GM21515 (cell line): Measurements from ENCODE around the gene FGR.

Source experiments
- ATAC-seq: cut with Tn5 transposase; IDR thresholded peaks from one replicate; pipeline ENCODE4 v1.9.1; 2021; ENCODE audit not compliant: unreplicated experiment

Gene FGR

DNA sequence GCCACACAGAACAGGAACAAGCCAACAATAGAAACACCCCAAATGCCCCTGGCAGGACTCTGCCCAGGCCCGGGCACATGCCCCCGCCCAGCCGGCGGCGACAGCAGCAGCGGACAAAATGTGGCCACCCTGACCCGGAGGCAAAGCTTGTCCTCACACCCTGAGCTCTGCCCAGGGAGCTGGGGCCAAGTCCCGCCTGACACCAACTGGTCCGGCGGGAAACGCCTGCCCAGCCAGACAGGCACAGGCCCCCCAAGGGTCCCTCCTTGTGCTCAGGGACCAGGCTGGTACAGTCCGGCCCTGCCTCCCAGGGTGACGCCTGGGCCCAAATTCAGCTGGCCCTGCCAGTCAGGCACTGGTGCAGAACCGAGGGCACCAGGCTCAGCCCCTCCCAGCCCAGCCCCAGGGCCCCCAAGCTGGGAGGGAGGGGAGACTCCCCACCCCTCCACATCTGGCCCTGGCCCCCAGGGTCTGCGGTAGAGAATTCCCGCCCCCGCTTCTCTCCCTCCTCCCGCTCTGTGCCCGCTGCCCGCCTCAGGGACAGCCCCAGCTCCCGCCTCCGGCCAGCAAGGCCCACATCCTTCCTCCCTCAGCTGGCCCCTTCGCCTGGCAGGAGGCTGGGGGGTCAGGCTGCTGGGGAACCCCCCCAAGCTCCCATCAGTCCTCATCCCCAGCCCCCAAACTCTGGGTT is 33.1 kb downstream of the FGR start:
- no peak for ATAC-seq

DNA sequence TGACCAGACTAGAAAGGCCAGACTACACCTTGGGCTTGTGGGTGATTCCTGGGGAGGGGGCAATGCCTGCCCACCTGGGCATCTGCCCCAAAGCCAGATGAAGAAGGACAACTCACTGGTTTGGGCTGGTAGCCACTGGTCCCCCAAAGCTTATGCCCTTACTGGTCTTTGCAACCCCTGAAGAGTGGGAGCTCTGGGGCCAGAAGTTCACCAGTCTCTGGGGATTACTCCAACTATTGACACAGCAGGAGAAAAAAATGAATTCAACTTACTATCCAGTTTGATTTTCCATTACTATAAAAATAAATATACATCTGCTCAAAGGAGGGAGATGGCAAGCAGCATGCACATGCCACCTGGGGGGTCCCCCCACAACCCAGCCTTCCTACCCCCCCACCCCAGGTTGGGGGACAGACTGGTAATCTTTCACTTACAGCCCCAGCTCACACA is 33.6 kb downstream of the FGR start:
- no peak for ATAC-seq

GRCh38 chr1:27600498-27601175 is 34.3 kb downstream of the FGR start:
- no peak for ATAC-seq

- ATAC-seq: no peak
Observed at GRCh38 chr1:27599605-27600497, 35.1 kb downstream of the FGR start.

DNA sequence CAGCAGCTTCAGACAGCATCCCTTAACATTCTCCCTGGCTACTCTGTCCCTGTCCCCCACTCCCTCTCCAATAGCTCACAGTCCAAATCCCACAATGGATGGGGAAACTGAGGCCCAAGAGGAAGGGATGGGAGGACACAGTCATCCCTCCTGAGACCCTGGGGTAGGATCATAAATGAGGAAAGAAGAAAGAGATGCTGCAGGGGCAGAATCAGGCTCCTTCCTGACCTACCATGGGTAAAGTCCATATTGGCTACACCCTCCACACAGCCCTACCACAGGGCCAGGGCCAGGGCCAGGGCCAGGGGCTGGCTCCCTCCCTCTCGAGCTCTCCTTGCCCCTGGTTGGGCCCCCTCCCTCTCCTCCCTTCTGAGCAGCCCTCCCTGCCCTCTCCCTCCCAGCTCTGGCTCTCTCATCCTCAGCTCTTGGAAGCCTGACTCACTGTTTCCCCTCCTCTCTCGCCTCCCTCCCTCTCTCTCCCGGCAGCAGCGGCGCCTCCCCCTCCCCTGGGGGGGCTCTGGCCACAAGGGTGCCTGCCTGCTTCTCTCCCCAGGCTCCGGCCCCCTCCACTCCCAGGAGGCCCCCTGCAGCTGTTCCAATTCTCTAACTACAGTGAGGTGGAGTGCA is 36.0 kb downstream of the FGR start:
- ATAC-seq: no peak

GRCh38 chr1:27598295-27598687 is 36.7 kb downstream of the FGR start:
- no peak for ATAC-seq

DNA sequence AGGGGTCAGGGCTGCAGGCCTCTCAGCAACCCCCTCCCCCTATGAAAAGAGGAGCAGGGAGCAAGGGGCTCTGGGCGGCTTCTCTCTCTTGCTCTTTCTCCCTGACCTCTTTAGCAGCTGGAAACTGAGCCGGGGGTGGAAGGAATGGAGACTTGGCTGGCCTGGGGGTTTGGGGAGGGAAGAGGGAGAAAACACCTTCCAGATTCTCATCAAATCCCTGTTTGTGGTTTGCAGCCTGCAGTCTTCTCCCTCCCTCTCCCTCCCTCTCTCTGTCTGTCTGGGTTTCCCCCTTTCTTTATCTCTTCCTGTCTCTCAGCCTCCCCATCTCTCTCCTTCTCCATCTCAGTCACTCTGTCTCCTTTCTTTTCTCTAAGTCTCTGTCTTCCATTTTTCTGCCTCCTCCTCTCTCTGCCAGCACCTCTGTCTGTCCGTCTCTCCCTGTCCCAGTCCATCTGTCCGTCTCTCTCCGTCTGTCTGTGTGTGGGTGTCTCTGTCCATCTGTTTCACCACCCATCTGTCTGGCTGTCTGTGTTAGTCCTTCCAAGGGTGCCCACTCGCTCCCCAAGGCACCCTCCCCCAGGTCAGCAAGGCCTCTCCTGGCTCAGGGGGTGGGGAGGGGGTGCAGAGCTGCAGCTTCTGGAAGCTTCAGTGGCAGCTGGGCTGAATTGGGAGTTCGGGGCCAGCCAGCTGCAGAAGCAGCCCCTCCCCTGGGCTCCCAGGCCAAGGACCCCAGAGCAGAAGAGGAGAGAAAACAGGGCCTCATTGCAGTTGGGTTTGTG is 37.3 kb downstream of the FGR start:
- ATAC-seq: no peak

- ATAC-seq: no peak
Observed at GRCh38 chr1:27596986-27597385, 38.0 kb downstream of the FGR start.

- ATAC-seq: no peak
Observed at GRCh38 chr1:27596261-27596660, 38.7 kb downstream of the FGR start.

DNA sequence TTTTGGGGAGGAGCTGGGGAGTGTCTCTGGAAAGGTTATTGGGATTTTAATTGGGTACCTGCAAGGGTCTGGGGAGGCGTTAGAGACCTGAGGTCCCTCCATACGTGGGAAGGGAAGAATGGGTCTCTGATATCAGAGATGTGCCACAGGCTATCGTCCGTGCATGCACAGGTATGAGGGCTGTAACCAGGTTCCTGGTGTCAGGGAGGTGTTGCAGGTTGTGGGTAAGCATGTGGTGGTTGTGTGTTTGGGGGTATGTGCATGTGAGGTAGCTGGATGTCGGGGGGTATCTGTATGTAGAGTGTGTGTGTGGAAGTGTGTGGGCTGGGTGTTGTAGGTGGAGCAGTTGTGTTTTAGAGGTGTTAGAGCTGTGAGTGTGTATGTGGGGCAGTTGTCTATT is 39.4 kb downstream of the FGR start:
- no peak for ATAC-seq

- no peak for ATAC-seq
Observed at GRCh38 chr1:27594564-27595510, 40.1 kb downstream of the FGR start.

DNA sequence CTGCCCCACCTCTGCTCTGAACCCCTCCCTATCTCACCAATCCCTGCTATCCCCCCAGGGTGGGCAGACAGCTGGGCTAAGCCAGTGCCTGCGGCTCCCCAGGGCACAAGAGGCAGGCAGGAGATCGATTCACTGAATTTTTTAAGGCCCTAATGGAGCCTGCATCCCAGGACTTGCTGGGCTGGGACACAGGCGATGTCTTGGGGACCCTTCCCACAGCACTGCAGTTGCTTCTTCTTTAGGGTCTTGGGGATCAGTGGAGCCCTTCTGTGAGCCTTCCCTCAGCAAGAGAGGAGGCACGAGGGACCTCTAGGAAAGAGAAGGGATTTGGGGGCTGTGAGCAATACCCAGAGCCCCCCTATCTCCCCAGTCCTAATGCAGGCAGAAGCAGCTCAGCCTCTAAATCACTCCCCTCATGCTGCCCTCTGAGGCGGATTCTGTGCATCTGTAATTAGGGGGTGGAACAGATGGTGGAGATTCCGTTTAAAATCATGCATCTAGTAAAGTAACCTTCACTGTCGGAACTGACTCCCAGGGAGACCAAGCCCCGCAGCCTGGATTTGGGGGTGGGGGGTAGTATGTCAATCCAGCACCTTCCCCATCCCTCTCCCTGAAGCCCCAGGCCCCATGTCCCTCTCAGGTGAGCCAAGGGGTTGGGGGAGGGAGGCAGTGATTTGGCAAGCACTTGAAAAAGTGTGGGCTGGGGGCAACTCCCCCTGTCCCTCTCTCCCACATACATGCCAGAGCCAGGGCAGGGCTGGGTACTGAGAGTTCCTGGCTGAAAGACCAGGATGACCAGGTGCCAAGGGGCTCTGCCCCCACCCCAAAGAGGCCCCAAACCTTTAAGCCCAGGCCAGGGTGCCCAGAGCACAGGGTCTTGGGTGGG is 41.1 kb downstream of the FGR start:
- no peak for ATAC-seq

DNA sequence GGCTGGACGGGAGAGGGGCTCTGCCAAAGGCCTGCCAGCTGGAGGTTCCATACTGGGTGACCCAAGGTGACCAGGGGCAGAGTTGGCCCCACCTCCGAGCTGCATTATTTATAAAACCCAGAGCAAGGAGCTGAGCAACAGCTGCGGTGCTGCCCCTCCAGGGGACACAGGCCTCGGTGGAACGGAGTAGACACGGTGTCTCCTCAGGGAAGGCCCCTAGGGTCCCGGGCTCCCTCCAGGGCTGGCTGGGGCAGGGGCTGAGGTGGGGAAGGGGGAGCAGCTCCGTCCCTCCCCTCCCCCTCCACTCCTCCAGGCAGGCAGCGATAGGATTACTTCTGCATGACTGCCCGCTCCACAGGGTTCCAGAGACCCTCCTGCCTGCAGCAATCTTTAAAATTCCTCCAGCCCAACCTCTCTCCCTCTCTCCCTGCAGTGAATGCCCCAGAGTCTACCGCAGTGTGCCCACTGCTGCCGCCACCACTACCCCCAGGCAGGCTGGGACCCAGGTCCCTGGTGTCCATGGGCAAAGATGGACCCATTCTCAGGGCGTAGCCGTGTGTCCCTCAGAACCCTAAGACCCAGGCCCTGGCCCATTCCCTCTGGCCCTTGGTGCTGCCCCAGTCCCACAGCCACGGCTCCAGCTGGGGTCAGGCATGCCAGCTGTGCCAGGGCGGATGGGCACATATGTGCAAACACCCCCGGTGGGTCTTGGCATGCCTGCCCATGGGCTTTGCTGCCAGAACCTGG is 41.9 kb downstream of the FGR start:
- no peak for ATAC-seq

GRCh38 chr1:27592232-27592930 is 42.6 kb downstream of the FGR start:
- ATAC-seq: no peak

DNA sequence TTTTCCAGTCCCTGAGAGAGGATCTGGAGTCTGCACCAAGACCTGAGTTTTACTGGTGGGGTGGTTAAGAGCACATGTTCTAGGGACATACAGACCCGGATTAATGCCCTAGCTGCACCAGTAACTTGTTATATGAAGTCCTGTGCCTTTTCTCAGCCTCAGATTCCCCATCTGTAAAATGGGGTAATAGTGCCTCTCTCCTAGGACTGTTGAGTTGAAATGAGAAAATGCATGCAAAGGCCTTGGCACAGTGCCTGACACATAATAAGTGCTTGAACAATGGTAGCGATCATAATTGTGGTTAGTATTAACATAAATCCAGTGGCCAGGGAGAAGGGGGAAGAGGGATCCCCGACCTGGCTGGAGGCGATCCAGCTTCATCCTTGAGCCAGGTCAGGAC is 43.4 kb downstream of the FGR start:
- ATAC-seq: no peak

DNA sequence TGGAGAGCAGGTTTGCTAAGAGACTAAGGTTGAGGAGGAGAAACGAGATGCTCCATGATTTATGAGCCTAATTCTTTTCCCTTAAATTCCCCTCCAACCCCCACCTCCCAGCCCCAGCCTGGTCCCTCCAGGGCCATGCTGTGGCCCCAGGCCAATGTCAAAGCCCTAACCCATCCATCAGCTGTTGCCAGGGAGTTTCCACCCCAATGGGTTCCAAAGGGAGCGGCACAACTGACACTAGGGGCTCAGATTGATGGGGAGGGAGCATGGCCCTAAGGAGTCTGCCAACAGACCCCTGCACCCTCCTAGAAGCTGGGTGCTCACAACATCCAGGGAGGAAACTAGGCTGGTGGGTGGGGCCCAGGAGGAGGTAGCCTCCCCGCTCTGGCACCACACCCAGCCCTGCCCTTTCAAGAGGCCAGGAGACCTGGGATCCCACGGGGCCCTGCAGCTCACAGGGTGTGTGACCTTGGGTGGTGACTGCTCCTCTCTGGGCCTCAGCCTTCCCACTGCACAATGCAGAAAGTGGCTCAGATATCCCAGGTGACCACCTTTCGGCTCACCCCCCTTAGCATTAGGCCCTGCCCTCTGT is 44.0 kb downstream of the FGR start:
- ATAC-seq: no peak
